Frontal cortex (tissue), 4 donors: ENCODE results near the gene ECT2L. TPM values are rescaled to one million over a fixed set of nuclear protein-coding genes. Genes with fewer than 3 reads are reported as not detected.
"Not testable (repeated sequence)": the region's sequence is repeated elsewhere in the genome, so short reads cannot be mapped to it uniquely, and the experiment has no call there.

Experiments
- DNase-seq, 2 donors: peaks; one replicate each; pipeline ENCODE4 v3.0.0; 2012; ENCODE audit warnings: low spot score in 2 of 2
- FAIRE-seq: peaks from 2 replicates; lab custom pipeline; 2012; peaks lifted over from hg19 to GRCh38; lab: Jason Lieb, UNC
- total RNA-seq: library from RNA; depleted of rRNA; stranded (reverse); fragments of >200 nt; gene quantifications from one replicate; pipeline ENCODE4 v1.2.3, GENCODE V29; 2014
- donor health status: control.
- donor health status: control.
- donor health status: control.

Gene ECT2L
- total RNA-seq, 1 donor from 2014 or later: 0.82 TPM

DNA sequence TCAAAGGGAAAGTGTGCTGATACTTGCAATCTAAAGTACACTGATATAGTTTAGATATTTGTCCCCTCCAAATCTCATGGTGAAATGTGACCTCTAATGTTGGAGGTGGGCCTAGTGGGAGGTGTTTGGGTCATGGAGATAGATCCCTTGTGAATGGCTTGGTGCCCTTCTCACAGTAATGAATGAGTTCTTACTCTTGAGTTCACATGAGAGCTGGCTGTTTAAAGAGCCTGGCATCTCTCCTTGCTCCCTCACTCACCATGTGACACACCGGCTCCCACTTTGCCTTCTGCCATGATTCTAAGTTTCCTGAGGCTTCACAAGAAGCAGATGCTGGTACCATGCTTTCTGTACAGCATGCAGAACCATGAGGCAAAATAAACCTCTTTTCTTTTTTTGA is 114.1 kb downstream of the ECT2L start:
- no peak for DNase-seq
- no peak for FAIRE-seq

DNA sequence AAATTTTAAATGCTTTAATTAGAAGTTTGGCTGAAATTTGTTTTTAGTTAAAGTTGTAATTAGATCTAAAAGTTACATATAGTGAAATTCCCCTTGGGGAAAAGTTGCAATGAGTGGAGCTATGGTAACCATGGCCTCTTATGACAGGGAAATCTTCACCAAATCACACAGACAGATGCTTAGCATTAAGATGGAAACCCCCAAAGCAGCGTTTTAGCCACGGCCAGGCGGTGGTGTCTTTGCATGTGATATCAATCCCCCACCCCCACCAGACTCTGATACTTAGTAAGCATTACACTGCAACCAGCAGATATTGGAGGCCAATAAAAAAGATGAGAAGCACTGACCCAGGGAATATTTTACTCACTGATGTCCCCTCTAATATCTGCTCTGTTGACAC is 116.4 kb downstream of the ECT2L start:
- DNase-seq (no peak), FAIRE-seq (no peak)

DNA sequence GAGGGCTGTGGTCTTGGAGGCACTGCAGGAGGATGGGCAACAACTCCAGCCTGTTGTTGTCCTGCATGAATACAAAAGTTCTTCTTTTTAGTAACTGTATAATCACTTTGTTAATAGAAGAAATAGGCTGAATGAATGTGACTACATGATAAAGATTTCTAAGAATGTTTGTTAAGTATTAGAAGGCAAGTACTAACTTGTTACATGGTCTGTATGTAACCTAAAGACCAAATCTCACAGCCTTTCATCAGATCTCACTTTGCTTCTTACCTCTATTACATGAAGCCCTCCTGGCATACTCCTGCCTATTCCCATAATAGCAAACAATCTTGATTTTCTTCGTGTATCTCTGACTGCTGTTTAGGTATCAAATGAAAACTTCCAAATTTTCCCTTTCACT is 118.8 kb downstream of the ECT2L start:
- no peak for FAIRE-seq
- no peak for DNase-seq

DNA sequence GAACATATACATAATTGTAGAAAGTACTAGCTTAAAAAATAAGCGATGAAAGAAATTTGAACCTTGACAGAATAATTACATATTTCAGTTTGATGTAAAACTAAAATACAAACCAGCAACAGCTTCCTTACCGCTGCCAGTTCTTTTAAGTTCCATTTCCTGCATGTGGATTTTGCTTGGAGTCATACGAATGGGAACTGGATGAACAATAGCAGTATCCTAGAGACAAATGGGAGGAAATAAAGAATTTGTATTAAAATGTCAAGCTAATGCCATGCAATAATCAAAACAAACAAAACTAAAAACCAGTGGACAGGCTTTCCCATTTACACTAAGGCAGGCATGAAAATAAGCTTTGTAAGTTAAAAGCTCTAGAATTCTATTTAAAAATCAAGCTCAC is 125.0 kb downstream of the ECT2L start:
- DNase-seq: no peak
- FAIRE-seq: no peak

DNA sequence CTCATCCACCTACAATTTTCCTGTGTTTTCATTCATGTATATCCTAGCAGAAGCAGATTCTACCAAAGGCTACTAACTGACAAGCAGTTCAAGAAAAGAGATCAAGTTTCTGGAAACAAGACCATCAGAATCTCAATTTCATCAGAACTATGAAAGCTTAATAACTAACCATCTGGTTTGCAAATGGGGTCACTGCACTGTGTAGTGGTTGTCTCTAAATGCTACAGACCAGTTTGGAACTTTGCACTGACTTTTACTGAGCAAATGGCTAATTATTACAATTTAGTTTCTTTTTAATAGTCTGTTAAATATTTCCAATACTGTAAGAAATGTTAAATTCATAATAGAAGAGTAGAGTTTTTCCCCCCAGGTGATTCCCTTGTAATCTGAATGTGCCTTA is 127.7 kb downstream of the ECT2L start:
- no peak for FAIRE-seq

DNA sequence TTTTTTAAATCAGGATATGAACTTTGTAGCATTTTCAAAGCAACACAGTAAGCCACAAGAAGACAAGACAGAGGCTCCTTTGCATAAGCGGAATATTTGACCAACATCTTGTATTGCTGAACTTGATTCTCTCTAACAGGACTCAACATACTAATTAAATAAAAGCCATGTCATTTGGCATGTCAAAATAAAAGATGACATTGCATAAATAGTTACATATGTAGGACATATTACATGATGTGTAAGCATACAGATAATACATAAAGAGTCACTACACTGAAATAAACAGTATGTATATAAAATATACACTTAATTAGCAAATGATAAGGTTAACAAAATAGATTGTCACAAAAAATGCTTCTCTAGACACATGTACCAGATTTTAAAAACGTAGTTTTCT is 129.9 kb downstream of the ECT2L start:
- DNase-seq: no peak
- FAIRE-seq: no peak

More for the DNA sequence above, 127.7 kb downstream of the ECT2L start:
- DNase-seq: no peak

DNA sequence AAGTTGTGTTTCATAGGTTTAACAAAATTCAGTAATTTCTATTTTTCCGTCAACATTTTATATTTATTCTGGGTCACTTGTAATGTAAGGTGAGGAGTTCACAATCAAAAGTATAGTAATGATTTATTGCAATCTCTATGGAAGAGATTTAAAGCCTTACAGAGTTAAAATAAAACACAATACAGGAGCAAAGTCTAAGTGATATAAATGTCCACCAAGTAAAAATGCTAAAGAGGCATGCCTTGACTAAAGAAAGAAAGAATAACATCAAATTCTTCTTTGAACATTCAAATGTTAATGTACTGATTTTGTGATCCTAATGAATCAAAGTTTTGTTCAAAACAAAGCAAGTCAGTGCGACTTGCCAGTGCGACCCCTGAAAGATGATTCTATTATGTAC is 130.7 kb downstream of the ECT2L start:
- DNase-seq: no peak
- FAIRE-seq: no peak

DNA sequence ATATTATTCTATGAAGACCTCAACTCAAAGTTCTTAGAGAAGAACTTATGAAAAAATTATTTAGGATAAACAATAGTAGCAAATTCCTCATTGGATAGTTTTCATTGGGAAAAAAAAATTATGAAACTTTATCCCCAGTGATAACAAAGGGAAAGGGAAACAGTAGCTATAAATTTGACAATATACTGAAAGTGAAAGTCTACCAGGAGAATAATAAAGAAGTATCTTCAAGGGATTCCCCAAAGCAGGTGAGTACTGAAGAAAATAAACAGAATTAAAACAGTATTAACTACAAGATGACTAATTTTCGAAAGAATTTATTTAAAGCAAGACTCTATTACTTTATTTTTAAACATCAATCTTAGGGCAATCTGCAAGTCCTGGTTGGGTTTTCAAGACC is 135.8 kb downstream of the ECT2L start:
- DNase-seq (no peak), FAIRE-seq (no peak)

DNA sequence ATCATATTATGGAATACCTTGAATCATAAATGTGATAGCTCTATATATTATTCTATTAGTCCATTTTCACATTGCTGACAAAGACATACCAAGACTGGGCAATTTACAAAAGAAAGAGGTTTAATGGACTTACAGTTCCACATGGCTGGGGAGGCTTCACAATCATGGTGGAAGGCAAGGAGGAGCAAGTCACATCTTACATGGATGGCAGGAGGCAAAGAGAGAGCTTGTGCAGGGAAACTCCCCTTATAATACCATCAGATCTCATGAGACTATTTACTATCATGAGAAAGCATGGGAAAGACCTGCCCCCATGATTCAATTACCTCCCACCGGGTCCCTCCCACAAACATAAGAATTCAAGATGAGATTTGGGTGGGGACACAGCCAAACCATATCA is 141.0 kb downstream of the ECT2L start:
- DNase-seq, FAIRE-seq: not testable (repeated sequence)

DNA sequence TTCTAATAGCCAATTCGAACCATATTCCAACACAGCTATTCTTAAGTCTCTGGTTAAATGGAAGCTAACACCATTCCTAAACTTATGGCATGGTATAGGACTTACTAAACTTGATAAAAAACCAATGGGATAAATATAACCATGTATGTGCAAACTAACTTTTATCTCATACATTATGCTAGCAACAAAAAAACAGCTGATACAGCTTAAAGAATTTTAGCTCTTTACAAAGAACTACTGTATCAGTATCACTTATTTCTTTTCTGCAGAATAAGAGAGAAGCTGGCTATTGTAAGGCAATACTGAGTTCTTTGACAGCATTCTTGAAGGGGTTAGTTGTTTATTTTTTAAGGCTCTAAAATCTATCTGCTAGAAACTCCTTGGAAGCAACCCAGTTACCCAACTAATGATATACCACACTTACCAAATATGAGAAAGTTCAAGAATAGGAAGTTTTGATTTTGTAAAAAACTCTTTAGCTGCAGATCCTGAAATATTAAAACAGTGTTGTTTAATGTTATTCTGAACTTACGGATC is 147.3 kb downstream of the ECT2L start:
- DNase-seq (no peak), FAIRE-seq (no peak)

DNA sequence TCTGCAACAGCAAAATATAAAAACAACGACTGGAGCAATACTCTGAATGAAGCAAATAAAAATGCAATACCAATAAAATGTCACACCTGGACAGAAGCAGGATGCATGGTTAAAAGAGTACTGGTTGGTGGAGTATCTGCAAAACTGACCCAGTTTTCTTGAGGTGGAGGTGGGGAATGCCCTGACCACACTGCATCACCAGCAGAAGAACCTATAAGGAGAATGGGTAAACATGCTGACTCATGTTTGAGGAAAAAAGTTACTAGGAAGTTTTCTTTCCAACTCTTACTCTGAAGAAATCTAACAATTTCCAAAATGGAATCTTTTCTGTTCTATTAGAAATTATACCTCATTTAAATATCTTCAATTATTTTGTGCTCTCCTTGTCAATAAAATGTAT is 148.5 kb downstream of the ECT2L start:
- no peak for DNase-seq
- FAIRE-seq: no peak

DNA sequence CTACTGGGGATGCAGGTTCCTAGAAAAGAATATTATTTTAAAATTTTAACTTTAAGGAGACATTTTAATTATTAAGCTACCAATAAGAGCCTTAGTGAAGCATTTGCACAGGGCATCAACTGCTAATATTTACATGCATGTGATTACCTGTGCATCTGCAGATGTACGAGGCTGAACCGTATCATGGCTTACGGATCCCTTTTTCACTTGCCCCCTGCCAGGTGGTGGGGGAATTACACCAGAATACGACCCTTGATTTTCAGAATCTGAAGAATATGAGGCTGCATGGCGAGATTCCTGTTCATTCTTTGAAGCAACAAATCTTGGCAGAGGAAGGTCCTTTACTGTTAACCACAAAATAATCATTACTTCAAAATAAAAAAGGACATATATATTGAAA is 149.5 kb downstream of the ECT2L start:
- FAIRE-seq (no peak), DNase-seq (no peak)

DNA sequence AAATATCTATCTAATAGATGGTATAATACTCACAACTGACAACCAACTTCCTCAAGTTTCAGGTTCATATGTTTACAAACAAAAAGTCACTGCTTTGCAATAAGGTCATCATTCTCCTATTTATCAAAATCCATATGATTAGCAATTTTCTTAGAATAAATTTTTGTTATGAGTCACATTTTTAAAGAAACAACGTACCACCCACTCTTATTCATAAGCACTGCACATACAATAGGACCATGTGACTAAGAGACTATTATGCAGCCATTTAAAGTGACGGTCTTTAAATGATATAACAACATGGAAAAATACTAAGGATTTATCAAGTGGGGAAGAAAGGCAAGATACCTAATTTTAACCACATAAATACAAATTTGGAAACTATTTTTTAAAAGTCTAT is 152.1 kb downstream of the ECT2L start:
- FAIRE-seq (no peak), DNase-seq (no peak)

DNA sequence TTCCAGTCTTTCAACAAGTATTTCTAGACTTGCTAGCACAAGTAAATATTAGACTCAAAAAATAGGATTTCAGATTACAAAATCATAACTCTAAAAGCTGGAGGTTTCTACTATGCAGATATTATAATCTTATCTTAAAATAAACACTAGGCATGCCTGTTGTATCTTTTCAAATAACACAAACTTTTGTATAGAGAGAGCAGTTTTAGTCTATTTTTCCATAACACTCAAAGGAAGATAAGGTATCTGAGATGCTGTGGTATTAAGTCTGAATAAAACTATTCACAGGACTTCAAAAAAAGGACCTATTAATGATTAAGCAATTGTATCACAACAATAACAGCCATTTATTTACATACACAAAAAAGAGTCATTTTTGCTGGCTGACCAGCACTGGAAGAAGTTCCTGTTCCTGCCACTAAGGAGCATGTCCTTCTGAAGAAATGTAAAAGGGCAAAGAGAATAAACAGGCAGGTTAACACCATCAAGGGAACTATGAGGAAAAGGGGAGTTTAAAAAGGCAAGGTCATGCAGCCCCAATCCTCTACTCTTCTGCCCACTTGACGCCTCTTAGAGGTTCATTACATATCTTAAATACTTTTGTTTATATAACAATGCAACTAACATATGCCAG is 152.8 kb downstream of the ECT2L start:
- DNase-seq: no peak

DNA sequence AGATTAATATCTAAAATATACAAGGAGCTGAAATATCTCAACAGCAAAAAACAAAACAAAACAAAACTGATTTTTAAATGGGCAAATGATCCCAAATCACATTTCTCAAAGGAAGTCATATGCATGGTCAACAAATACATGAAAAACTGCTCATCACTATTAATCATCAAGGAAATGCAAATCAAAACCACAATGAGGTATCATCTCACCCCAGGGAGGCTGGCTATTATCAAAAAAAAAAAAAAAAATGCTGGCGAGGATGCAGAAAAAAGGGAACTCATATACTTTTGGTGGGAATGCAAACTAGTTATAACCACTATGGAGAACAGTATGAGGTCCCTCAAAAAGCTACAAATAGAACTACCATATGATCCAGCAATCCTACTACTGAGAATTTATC is 157.6 kb downstream of the ECT2L start:
- no peak for FAIRE-seq
- no peak for DNase-seq

More for the DNA sequence above, 152.8 kb downstream of the ECT2L start:
- no peak for FAIRE-seq

Other genes starting within 250 kb of the ECT2L start
- 8.6 TPM for gene CCDC28A, start 22.3 kb upstream of the ECT2L start, total RNA-seq
- 133 TPM for gene REPS1, start 192.2 kb downstream of the ECT2L start, total RNA-seq
- gene ABRACL, start 232.7 kb downstream of the ECT2L start, total RNA-seq: 55.4 TPM